ENCODE results near the gene NFKBIB.
"Not testable (repeated sequence)": the region's sequence is repeated elsewhere in the genome, so short reads cannot be mapped to it uniquely, and the experiment has no call there.

NFKBIB gene, protein sequence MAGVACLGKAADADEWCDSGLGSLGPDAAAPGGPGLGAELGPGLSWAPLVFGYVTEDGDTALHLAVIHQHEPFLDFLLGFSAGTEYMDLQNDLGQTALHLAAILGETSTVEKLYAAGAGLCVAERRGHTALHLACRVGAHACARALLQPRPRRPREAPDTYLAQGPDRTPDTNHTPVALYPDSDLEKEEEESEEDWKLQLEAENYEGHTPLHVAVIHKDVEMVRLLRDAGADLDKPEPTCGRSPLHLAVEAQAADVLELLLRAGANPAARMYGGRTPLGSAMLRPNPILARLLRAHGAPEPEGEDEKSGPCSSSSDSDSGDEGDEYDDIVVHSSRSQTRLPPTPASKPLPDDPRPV

DNA sequence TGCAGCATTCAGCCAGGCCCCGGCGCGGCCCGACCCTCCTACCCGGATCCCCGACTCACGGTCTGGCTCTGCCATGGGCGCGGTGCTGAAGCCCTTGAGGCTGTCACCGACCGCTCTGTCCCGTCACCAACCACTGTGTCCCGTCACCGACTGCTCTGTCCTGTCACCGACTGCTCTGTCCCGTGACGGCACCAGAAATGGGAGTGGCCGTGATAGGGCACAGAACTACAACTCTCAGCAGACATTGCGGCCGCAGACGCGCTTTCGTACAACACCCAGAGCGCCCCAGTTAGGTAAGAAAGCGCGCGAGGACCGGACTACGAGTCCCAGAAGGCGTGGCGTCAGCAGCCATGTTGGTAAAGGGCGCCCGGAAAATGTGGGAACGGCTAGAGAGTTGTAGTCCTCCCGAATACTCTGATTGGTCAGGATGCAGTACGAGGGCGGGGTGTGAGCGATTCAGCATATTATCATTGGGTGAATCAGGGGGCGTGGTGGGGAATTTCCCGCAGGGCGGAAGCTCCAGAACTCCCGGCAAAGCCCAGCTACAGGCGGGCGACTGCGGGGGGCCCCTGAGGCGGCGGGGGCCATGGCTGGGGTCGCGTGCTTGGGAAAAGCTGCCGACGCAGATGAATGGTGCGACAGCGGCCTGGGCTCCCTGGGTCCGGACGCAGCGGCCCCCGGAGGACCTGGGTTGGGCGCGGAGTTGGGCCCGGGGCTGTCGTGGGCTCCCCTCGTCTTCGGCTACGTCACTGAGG is at the start of gene NFKBIB, which contains the start of gene SIRT2:
NFKBIB (plus strand) TSS at position 523 of the 755 bp plus-strand sequence; CDS start at position 587, 64 bp downstream.
SIRT2 (minus strand) TSS at position 172 of the 755 bp plus-strand sequence; CDS start at position 75, 97 bp downstream.
- peak; percentile 98 to 100 for DNase-seq

DNA sequence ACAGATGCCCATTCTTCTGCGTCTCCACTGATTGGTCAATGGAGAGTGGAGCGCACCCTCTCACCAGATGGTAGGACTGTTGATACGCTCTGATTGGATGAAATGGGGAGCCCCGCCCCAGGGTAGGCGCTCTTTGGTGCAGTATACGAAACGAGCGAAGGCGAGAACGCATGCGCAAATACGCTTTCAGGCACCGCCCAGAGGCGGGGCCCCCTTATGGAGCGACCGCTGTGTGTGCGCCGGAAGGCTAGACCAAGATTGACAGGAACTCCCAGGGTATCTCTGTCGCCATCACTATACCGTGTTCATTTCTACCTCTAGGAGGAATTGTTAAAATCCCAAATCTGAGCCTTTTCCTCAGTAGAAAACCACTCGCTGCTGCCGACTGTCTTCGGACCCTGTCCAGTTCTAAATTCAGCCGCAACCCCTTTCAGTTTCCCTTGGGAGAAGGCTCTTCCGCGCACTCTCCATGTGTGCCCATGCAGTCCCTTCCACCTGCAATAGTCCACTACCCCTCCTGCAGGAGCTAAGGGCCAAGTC is 49.3 kb upstream of the NFKBIB start:
- DNase-seq: peak in 1 of 2 experiments; percentile 100

DNA sequence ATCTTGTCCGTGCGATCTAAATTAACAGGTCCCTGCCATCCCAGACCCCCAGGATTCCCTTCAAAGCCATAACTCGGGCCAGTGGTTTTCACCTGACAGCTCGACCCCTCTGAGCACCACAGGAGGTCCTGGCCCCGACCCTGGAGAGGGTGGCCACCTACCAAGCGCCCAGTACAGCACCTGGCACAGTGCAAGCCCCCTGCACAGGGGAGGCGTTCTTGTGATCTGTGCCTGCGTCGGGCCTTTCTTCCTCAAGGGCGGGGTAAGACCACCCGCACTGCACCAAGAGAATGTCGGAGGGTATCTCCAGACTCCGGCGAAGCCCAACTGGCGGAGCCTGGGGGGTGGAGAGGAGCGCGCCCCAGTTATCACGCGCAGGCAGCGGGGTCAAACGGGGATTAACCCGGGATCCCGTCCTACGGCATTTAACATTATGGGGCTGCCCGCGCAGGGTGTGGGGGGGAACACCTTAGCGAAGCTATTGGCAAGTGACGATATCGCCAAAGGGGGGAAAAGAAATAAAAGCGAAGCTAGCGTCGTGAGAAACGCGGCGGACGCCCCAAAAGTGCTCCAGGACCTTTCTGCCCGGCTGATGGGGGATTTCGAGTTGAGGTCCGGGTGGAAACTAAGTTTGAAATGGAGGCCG is 48.7 kb upstream of the NFKBIB start:
- DNase-seq: no peak

DNA sequence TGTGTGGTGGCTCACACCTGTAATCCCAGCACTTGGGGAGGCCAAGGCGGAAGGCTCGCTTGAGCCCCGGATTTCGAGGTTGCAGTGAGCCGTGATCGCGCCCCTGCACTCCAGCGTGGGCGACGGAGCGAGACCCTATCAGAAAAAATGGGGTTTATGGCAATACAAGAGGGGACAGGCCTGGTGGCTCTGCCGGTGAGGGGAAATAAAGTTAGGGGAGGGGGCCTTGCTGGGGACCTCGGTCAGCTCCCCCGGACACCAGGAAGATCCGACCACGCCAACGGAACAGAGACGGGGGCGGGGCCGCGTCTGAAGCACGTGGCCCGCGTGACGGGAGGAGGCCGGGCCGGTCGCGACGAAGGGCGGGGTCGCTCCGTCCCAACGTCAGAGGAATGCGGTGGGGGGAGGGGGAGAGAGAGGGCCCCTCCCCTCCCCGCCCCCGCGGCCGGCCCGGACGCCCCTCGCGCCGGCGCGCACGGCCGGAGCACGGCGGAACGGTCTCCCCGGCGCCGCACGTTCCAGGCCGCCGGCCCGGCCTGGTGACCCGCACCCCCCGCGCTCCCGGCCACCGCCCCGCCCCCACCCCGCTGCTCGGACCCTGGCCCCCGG is 48.0 kb upstream of the NFKBIB start:
- peak; percentile 33 to 93 for DNase-seq

DNA sequence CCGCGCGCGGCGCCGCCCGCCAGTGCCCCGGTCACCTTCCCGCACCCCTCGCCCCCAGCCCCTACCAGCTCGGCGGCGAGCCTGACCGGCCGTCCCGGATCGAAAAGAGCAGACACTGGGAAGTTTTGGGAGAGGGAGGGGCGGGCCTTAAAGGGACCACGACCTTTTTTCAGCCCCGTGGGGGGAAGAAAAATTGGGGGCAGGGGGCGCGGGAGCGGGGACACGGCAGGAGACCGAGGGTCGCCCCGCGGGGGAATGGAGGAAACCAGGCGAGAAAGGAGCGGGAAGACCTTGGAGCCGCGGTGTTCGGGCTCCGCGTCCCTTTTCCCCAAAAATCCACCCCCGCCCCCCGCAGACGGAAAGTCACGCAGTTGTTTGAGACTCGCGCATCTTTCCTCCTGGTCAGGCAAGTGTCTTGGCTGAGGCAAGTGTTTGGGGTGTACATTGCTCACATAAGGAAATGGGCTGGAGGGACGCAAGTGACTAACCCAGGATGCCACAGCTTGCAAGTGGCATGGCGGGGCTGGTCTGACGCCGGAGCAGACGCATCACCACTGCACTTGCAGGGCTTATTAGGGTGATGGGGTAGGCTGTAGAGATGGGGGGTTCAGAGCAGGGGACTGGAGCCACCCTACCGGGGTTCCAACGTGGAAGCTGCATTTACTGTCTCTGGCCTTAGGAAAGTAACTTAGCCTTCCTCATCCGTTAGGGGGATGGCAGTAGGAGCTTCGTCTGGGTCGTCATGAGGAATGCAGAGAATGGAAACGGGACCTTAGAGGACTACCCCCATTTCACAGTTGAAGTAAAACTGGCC is 47.3 kb upstream of the NFKBIB start:
- DNase-seq: no peak

DNA sequence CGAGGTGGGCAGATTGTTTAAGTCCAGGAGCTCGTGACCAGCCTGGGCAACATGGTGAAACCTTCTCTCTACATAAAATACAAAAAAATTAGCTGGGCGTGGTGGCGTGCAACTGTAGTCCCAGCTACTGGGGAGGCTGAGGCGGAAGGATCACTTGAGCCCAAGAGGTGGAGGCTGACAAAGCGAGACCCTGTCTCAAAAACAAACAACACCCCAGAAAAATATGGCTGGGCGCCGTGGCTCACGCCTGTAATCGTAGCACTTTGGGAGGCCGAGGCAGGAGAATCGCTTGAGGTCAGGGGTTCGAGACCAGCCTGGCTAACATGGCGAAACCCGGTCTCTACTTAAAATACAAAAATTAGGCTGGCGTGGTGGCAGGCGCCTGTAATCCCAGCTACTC is 46.6 kb upstream of the NFKBIB start:
- no peak for DNase-seq

DNA sequence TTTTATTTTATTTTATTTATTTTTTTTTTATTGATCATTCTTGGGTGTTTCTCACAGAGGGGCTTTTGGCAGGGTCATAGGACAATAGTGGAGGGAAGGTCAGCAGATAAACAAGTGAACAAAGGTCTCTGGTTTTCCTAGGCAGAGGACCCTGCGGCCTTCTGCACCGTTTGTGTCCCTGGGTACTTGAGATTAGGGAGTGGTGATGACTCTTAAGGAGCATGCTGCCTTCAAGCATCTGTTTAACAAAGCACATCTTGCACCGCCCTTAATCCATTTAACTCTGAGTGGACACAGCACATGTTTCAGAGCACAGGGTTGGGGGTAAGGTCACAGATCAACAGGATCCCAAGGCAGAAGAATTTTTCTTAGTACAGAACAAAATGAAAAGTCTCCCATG is 44.8 kb upstream of the NFKBIB start:
- DNase-seq: not testable (repeated sequence)

DNA sequence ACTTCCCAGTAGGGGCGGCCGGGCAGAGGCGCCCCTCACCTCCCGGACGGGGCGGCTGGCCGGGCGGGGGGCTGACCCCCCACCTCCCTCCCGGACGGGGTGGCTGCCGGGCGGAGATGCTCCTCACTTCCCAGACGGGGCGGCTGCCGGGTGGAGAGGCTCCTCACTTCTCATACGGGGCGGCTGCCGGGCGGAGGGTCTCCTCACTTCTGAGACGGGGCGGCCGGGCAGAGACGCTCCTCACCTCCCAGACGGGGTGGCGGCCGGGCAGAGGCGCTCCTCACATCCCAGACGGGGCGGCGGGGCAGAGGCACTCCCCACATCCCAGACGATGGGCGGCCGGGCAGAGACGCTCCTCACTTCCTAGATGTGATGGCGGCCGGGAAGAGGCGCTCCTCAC is 44.0 kb upstream of the NFKBIB start:
- DNase-seq: not testable (repeated sequence)

DNA sequence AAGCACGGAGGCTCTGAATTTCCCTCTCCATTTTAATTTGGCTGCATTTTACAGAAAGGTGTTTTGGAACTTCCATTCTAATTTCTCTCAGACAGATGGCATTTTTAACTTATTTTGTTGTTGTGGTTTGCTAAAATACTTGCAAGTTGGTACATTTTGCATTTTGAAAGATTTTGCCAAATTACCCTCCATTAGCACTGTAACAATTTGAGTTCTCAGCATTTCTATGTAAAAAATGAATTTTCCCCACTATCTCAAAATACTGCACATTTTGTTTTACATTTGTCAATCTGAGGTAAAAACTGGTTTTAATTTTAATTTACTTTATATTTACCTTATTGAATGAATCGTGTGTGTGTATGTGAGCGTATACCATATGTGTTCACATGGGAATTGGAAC is 43.0 kb upstream of the NFKBIB start:
- DNase-seq: no peak

DNA sequence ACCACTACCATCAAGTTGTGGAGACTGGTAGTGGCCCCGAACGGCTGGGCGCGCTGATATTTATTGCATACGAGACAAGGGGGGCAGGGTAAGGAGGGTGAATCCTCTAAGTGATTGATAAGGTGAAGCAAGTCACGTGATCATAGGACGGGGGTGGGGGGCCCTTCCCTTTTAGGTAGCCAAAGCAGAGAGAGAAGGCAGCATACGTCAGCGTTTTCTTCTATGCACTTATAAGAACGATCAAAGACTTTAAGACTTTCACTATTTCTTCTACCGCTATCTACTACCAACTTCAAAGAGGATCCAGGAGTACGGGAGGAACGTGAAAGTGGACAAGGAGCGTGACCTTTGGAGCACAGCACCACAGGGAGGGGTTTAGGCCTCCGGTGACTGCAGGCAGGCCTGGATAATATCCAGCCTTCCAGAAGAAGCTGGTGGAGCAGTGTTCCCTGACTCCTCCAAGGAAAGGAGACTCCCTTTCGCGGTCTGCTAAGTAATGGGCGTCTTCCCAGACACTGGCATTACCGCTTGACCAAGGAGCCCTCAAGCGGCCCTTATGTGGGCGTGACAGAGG is 40.1 kb upstream of the NFKBIB start:
- DNase-seq: not testable (repeated sequence)

DNA sequence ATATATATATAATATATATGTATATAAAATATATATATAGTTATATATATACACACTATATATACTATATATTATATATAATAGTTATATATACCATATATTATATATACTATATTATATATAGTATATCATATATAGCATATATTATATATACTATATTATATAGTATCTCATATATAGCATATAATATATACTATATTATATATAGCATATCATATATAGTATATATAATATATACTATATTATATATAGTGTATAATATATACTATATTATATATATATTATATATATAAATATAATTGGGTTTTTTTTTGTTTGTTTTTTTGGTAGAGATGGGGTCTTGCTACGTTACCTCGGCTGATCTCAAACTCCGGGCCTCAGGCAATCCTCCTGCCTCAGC is 38.4 kb upstream of the NFKBIB start:
- DNase-seq: no peak

DNA sequence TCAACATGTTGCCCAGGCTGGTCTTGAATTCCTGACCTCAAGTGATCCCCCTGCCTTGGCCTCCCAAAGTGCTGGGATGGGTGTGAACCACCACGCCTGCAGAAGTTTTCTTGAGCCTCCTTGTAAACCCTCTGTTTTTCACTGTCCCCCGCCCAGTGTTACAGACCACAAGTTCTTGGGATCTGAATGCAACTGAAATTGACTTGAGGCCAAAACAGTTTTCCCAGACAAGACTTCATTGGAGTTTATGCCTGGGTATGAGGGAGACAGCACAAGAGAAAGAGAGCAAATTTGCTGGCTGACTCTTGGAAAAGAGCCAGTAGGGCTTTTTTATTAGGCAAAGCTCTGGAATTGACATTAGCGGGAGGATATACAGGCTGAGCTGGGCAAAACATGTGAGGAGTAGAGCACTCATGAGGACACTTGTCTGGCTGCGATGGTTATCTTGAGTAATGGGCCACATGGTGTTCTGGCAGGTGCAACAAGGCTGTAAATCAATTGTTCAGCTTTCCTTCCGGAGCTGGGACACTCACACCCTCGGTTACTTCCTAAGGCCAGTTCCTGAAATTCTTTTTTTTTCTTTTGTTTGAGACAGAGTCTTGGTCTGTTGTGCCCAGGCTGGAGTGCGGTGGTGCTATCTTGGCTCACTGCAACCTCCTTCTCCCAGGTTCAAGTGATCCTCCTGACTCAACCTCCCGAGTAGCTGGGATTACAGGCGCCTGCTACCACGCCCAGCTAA is 37.3 kb upstream of the NFKBIB start:
- DNase-seq: peak; percentile 69 to 82

DNA sequence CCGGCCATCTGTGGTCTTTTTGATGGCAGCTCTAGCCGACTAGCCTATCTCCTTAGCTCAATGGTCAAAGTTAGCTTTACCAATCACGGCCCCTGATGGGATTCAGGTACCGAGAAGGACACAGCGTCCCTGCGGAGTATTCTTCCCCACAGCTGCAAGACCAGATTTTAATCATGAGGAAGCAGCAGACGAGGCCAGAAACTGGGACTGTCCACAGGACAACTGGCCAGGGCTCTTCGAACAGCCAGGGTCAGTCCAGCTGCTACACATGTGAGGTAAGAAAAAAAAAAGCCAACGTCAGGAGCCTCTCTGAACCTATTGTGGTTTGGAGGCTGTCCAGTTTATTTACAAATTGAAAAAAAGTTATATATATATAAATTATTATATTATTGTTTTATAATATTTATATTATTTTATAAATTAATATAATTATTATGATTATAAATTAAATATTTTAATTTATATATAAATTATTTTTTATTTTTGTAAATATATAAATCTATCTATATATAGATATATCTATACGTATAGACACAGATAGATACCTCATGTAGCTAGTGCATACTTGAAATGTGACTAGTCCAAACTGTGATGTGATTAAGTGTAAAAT is 32.5 kb upstream of the NFKBIB start:
- DNase-seq: no peak

DNA sequence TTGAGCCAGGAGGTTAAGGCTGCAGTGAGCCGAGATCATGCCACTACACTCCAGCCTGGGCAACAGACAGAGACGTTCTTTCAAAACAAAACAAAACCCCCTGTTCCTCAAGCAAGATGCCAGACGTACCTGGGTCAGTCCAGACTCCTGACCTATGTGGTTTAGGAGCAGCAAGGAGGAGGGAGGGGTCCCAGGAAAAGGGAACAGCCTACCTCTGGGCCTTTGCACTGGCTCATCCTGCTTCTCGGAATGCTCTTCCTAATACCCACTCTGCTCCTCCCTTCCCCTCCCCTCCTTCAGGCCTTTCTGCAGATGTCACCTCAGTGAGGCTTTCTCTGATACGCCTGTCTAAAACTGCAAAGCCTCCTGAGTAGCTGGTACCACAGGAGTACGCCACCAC is 31.2 kb upstream of the NFKBIB start:
- no peak for DNase-seq

DNA sequence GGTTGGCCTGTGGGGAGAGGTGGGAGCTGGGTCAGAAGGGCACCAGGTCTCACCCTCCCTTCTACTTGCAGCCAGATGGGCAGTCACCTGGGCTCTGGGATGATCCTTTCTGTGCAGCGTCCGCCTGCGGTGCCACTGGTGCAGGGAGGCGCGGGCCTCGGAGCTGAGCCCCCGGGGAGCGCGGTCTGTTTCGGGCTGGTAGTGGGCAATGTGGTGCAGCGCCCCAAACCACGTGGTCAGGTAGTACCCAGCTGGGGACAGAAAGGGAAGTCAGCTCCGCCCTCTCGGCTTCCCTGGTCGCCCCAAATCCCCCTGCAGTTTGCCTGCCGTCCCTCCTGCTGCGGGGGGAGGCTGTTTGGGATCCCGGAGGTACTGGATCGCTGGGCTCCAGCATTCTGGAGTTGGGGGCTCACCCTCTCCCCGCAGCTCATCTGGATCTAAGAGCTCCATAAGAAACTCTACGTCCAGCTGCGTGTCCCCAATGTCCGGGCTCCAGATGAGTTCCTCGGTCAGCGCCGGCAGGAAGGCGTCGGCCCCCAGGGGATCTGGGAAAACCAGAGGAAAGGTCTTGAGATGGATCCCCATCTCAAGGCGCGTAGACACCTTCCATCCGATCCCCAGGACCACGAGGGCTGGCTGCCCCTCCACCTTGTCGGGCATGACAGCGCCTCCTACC is 30.5 kb upstream of the NFKBIB start:
- DNase-seq: no peak

DNA sequence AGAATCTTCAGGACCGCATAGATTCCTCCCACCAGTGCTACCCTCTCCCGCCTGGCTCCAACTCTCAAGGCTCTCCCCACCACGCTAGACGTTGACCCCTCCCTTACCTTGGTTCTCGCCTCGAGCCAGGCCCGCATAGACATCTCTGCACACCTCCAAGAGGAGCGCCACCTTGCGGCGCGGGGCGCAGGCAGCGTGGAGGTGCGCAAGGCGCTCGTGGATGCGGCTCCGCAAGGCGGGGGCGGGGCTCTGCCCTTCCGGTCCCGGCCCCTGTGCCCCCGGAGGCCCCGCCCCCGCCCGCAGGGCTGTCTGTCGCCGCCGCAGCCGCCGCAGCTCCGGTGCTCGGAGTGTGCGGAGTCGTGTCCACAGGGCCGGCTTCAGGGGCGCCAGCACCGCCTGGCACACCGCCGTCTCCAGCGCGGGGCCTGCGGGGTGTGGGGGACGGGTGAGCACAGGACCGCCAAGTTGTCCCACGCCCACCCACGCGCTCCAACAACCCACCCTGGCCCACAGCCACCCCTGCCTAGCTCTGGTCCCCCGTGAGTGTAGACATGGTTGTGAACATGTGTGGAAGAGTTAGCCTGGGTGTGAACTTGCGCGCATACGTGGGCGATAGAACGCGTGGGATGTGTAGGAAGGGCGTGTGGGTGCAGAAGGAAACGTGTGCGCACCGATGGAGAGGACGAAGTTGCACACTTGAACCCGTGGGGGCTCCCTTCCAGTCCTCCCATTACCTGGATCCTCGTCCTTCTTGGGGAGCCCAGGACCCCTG is 29.7 kb upstream of the NFKBIB start:
- peak in 1 of 2 experiments; percentile 41 for DNase-seq

DNA sequence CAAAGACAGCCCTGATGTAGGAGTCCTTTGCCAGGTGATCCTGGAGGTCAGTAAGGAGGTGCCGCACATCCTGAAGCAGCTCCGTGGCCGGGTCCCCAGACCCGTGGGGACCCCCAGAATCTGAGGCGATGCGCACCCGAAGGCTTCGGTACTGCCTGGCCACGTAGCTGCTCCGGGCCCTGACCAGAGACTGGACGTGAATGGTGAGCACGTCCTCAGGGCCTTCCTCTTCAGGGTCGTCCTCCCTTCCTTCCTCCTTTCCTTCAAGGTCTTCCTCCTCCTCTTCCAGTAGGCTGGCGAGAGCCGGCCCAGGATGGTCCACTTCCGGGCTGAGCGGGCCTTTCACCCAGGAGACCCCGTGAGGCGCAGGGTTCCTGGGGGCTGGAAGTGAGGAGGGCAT is 29.2 kb upstream of the NFKBIB start:
- DNase-seq: no peak

DNA sequence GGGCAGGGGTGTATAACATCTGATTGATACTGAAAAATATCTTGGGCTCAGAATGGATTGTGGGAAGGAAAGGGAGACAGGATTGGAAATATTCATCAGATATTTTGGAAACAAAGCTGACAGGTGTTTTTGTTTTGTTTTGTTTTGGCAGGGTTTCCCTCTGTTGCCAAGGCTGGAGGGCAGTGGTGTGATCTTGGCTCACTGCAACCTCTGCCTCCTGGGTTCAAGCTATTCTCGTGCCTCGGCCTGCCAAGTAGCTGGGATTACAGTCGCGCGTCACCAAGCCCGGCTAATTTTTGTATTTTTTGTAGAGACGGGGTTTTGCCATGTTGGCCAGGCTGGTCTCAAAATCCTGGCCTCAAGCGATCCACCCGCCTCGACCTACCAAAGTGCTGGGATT is 26.4 kb upstream of the NFKBIB start:
- DNase-seq: not testable (repeated sequence)

Data from NCI-H187 (cell line).